Sigmoid colon (tissue), 3 donors: Measurements from ENCODE around the gene SMARCE1.

Experiments used
- CTCF ChIP-seq, 4 experiments: fragments of 450-650 bp in 3 of 4; fragments of 200-600 bp in 1 of 4; IDR thresholded peaks; one replicate each; pipeline ENCODE4 v1.5.1; 2016 to 2019; ENCODE audit warnings: antibody characterized with exemption in 4 of 4, mild to moderate bottlenecking in 3 of 4, moderate library complexity in 2 of 4
- POLR2A ChIP-seq, 2 donors: fragments of 450-650 bp; IDR thresholded peaks; one replicate each; pipeline ENCODE4 v1.6.1; 2016; ENCODE audit warnings: antibody characterized with exemption in 2 of 2, mild to moderate bottlenecking in 2 of 2, moderate library complexity in 2 of 2

- no peak for TF ChIP-seq POLR2A (IDR thresholded peaks at IDR 0.05)
- no peak for TF ChIP-seq CTCF (IDR thresholded peaks at IDR 0.05)
Observed at GRCh38 chr17:40590742-40591141, 56.9 kb downstream of the SMARCE1 start.
